ENCODE results near the gene ARHGAP5.

- no peak for TF ChIP-seq EZH2 (IDR thresholded peaks at IDR 0.05; ENCODE audit: borderline replicate concordance, low read depth, low read length, severe bottlenecking)
- TF ChIP-seq CTCF (IDR thresholded peaks at IDR 0.05; ENCODE audit: extremely low read depth in 1 of 2, insufficient read depth in 1 of 2, low read depth in 1 of 2, low read length in 2 of 2) = no peak
- no peak for TF ChIP-seq POLR2A (IDR thresholded peaks at IDR 0.05; ENCODE audit: low read depth, low read length)
- TF ChIP-seq POLR2AphosphoS5 (IDR thresholded peaks at IDR 0.05; ENCODE audit: insufficient read depth, low read depth, low read length) = no peak
These were observed 4.4 kb upstream of the ARHGAP5 start for GRCh38 chr14:32072676-32073075.
